ACC112 (cell line): ENCODE data around the gene TMED5.
"Not testable (repeated sequence)": the region's sequence is repeated elsewhere in the genome, so short reads cannot be mapped to it uniquely, and the experiment has no call there.

Experiments used
- H2AFZ ChIP-seq: fragments of 200-600 bp; sonication (generic); one replicate; pipeline ENCODE4 v1.6.0; 2017; ENCODE audit warnings: antibody characterized with exemption, low read length; ENCODE audit not compliant: unreplicated experiment
- H3K27ac ChIP-seq: fragments of 200-600 bp; sonication (generic); 2 replicates; pipeline ENCODE4 v1.5.1; 2014; ENCODE audit warnings: low read depth, mild to moderate bottlenecking, antibody characterized with exemption, low read length, moderate library complexity
- H3K27me3 ChIP-seq: fragments of 200-600 bp; sonication (generic); 2 replicates; pipeline ENCODE4 v1.6.1; 2014; ENCODE audit warnings: mild to moderate bottlenecking, antibody characterized with exemption, low read length, moderate library complexity, mixed read lengths; ENCODE audit not compliant: insufficient read depth
- H3K36me3 ChIP-seq: fragments of 200-600 bp; sonication (generic); 2 replicates; pipeline ENCODE4 v1.6.1; 2016; ENCODE audit warnings: mild to moderate bottlenecking, antibody characterized with exemption, low read length, moderate library complexity, mixed read lengths; ENCODE audit not compliant: insufficient read depth
- H3K4me1 ChIP-seq: fragments of 200-600 bp; sonication (generic); one replicate; pipeline ENCODE4 v1.6.1; 2016; ENCODE audit warnings: low read length, mixed read lengths; ENCODE audit not compliant: insufficient read depth, unreplicated experiment, control insufficient read depth
- H3K4me3 ChIP-seq: fragments of 200-600 bp; sonication (generic); 2 replicates; pipeline ENCODE4 v1.5.1; 2014; ENCODE audit warnings: mild to moderate bottlenecking, low read depth, low read length
- H3K79me2 ChIP-seq: fragments of 200-600 bp; sonication (generic); one replicate; pipeline ENCODE4 v1.6.0; 2016; ENCODE audit warnings: low read length; ENCODE audit not compliant: control insufficient read depth, unreplicated experiment, insufficient read depth

The TMED5 gene

DNA sequence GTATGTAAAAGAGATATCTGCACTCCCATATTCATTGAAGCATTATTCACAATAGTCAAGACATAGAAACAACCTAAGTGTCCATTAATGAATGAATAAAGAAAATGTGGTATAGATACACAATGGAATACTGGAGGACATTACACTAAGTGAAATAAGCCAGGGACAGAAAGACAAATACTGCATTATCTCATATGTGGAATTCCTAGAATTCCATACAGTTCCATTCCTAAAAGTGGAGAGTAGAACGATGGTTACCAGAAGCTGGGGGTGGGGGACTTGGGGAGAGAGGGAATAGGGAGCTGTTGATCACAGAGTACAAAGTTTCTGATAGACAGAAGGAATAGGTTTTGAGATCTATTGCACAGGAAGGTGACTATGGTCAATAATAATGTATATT lies 7.4 kb downstream of the TMED5 start:
- Histone ChIP-seq H3K4me3 (no peak overlapping the region), H3K4me1 (peaks cover 10% of the 10 kb centered on the region), H3K79me2 (peaks cover 91% of the 10 kb centered on the region), H3K36me3 (peaks cover 25% of the 10 kb centered on the region), H3K27ac (no peak overlapping the region), H3K27me3 (no peaks in the 10 kb centered on the region), H2AFZ (no peak overlapping the region)

DNA sequence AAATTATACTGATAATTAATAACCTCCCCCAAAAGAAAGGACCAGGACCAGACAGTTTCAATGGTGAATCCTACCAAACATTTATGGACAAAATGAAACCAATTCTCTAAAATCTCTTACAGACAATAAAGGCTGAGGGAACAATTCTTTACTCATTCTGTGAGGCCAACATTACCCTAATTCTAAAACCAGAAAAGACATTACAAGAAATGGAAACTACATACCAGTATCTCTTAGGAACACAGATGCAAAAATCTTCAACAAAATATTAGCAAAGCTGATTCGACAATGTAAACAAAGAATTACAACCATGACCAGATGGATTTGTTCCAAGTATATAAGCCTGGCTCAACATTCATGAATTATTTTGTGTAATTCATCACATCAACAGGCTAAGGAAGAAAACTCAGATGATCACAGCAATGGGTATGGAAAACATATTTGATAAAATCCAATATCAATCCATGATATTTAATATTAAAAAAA lies 8.6 kb downstream of the TMED5 start:
- Histone ChIP-seq H3K27ac (no peak overlapping the region), H3K36me3 (peaks cover 26% of the 10 kb centered on the region), H3K79me2 (peaks cover 91% of the 10 kb centered on the region), H2AFZ (no peak overlapping the region), H3K4me1 (peaks cover 10% of the 10 kb centered on the region), H3K4me3 (no peak overlapping the region), H3K27me3 (no peaks in the 10 kb centered on the region)

DNA sequence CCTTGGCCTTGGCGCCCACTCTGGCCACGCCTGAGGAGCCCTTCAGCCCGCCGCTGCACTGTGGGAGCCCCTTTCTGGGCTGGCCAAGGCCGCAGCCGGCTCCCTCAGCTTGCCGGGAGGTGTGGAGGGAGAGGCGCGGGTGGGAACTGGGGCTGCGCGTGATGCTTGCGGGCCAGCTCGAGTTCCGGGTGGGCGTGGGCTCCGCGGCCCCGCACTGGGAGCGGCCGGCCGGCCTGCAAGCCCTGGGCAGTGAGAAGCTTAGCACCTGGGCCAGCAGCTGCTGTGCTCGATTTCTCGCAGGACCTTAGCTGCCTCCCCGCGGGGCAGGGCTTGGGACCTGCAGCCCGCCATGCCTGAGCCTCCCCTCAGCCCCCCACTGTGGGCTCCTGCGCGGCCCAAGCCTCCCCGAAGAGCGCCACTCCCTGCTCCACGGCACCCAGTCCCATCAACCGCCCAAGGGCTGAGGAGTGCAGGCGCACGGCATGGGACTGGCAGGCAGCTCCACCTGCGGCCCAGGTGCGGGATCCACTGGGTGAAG lies 10.0 kb downstream of the TMED5 start:
- Histone ChIP-seq H3K36me3 (peaks cover 25% of the 10 kb centered on the region), H3K4me1 (peaks cover 10% of the 10 kb centered on the region), H3K79me2 (peaks cover 92% of the 10 kb centered on the region)
- H3K27ac ChIP-seq, H2AFZ ChIP-seq, H3K4me3 ChIP-seq, H3K27me3 ChIP-seq: not testable (repeated sequence)

DNA sequence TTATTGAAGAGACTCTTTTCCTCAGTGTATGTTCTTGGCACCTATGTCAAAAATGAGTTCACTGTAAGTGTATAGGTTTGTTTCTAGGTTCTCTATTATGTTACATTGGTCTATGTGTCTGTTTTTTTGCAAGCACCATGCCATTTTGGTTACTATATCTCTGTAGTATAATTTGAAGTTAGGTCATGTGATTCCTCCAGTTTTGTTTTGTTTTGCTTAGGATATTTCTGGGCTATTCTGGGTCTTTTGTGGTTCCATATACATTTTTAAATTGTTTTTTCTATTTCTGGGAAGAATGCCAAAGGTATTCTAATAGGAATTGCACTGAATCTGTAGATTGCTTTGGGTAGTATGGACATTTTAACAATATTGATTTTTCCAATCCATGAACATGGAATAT lies 13.2 kb downstream of the TMED5 start:
- H3K27me3 ChIP-seq, result no peaks in the 10 kb centered on the region
- no peak overlapping the region for H3K4me3 ChIP-seq
- H3K36me3 ChIP-seq, result peaks cover 13% of the 10 kb centered on the region
- H3K4me1 ChIP-seq, result peaks cover under 1% of the 10 kb centered on the region
- no peak overlapping the region for H2AFZ ChIP-seq
- no peak overlapping the region for H3K27ac ChIP-seq
- peaks cover 93% of the 10 kb centered on the region for H3K79me2 ChIP-seq

DNA sequence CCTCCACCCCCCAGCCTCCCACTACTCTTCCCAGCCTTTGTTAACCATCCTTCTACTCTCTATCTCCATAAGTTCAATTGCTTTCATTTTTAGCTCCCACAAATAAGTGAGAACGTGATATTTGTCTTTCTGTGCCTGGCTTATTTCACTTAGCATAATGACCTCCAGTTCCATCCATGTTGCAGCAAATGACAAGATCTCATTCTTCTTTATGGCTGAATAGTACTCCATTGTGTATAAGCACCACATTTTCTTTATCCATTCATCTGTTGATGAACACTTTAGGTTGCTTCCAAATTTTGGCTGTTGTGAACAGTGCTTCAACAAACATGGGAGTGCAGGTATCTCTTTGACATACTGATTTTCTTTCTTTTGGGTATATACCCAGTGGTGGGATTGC lies 14.3 kb downstream of the TMED5 start:
- Histone ChIP-seq H3K36me3 (peaks cover 11% of the 10 kb centered on the region), H3K79me2 (peaks cover 93% of the 10 kb centered on the region)
- not testable (repeated sequence) for H2AFZ ChIP-seq, H3K27me3 ChIP-seq, H3K4me1 ChIP-seq, H3K27ac ChIP-seq, H3K4me3 ChIP-seq

DNA sequence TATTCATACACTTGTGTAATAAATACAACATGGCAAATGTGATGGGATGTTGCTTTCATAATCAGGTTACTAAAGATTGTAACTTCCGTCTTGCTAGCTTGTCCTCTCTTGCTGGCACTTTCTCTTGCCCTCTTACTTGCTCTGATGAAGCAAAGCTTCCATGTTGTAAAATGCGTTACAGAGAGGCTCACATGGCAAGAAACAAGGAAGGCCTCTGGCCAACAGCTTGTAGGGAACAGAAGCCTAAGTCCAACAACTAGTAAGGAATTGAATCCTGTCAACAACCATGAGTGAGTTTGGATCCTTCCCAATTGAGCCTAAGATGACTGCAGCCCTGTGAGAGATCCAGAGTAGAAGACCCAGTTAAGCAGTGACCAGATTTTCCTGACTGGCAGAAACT lies 15.4 kb downstream of the TMED5 start:
- peaks cover 13% of the 10 kb centered on the region; the same call in 1 of the 2 replicates for H3K36me3 ChIP-seq
- no peaks in the 10 kb centered on the region for H3K4me1 ChIP-seq
- no peak overlapping the region for H3K4me3 ChIP-seq
- no peak overlapping the region for H3K27ac ChIP-seq
- H3K79me2 ChIP-seq, result peaks cover 91% of the 10 kb centered on the region
- no peak overlapping the region for H2AFZ ChIP-seq
- no peaks in the 10 kb centered on the region for H3K27me3 ChIP-seq

DNA sequence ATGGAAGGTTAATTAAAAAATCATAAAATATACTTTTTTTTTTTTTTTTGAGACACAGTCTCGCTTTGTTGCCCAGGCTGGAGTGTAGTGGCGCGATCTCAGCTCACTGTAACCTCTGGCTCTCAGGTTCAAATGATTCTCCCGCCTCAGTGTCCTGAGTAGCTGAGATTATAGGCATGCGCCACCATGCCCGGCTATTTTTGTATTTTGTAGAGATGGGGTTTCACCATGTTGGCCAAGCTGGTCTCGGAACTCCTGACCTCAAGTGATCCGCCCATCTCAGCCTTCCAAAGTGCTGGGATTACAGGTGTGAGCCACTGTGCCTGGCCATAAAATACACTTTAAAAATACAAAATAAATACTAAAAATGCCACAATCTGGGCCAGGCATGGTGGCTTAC lies 16.9 kb downstream of the TMED5 start:
- H3K4me1 ChIP-seq, H2AFZ ChIP-seq, H3K27me3 ChIP-seq, H3K27ac ChIP-seq, H3K4me3 ChIP-seq: not testable (repeated sequence)
- peaks cover 20% of the 10 kb centered on the region for H3K36me3 ChIP-seq
- H3K79me2 ChIP-seq, result peaks cover 78% of the 10 kb centered on the region

DNA sequence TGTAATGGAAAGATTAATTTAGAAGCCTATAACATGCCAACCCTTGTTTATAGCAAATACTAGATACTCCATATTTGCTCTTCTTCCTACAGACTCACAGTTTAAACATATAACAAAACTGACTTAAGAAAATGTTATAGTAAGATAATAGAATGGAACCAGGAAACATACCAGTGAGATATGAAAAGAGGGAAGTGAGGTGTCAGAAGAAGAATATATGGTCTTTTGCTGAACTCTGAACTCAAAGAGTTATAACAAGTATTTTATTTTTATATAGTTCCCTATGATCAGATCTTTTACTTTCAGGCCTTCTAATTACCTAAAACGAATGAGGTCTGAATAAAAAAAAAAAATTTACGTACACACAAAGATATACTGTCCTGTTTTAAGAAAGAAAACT lies 20.9 kb downstream of the TMED5 start:
- Histone ChIP-seq H3K36me3 (peaks cover 19% of the 10 kb centered on the region), H2AFZ (no peak overlapping the region), H3K27me3 (no peaks in the 10 kb centered on the region), H3K4me1 (peaks cover 9% of the 10 kb centered on the region), H3K27ac (no peak overlapping the region), H3K79me2 (peaks cover 46% of the 10 kb centered on the region), H3K4me3 (no peak overlapping the region)

DNA sequence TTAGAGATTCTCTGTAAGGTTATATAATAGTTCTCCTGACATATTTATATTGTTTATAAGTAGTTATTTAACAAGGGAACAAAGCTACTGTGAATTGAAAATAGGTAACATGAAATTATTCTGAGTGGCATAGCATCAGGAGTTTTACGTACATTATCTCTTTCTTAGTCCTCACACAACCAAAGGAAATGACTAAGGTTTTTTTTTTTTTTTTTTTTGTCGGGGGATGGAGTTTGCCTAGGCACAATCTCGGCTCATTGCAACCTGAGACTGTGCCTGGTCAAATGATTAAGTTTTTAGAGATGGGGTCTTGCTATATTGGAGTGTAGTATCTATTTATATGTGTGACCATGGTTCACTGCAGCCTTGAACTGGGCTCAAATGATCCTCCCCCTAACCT lies 24.9 kb downstream of the TMED5 start:
- Histone ChIP-seq H3K27me3 (no peaks in the 10 kb centered on the region), H2AFZ (no peak overlapping the region), H3K4me3 (no peak overlapping the region), H3K27ac (peak overlapping the region; percentile 41), H3K36me3 (peaks cover 38% of the 10 kb centered on the region), H3K79me2 (peaks cover 17% of the 10 kb centered on the region), H3K4me1 (peaks cover 9% of the 10 kb centered on the region)

DNA sequence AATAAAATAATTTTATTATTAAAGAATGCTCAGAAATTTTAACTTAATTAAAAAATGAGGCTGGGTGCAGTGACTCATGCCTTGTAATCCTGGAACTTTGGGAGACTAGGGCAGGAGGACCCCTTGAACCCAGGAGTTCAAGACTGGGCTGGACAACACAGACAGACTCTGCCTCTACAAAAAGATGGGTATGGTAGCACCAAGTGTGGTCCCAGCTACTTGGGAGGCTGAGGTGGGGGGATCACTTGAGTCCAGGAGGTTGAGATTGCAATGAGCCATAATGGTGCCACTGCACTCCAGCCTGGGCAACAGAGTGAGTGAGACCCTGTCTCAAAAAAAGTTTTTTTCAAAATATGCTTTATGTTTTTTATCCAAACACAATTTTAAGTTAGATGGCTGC lies 25.3 kb downstream of the TMED5 start:
- Histone ChIP-seq H3K27me3 (no peaks in the 10 kb centered on the region), H3K27ac (peak overlapping the region; percentile 41; the same call in 1 of the 2 replicates), H3K4me1 (peaks cover 9% of the 10 kb centered on the region), H3K79me2 (peaks cover 15% of the 10 kb centered on the region), H3K36me3 (peaks cover 37% of the 10 kb centered on the region), H3K4me3 (no peak overlapping the region), H2AFZ (no peak overlapping the region)

DNA sequence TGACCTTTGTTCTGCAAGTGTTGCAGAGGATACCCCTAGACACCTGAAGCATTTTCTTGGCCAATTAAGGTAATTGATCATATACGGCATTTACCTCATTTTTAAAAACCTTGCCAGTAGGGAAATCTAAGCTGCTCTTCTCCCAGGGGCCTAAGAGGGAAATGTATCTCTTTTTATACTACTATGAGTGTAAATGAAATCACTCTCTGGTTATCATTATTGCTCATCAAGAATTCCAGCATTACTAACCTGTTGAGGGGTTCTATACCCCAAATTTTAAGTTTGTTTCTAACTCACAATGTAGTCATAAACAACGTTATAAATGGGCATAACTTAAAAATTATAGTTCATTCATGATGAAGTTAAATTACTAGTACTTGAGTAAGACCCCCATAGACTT lies 27.4 kb downstream of the TMED5 start:
- no peak overlapping the region for H3K27ac ChIP-seq
- peaks cover 13% of the 10 kb centered on the region for H3K79me2 ChIP-seq
- H3K27me3 ChIP-seq, result no peaks in the 10 kb centered on the region
- H3K36me3 ChIP-seq, result peaks cover 35% of the 10 kb centered on the region
- H3K4me1 ChIP-seq, result peaks cover 9% of the 10 kb centered on the region
- H3K4me3 ChIP-seq, result no peak overlapping the region
- H2AFZ ChIP-seq, result no peak overlapping the region
